Small intestine (tissue), 7 donors: ENCODE results near the gene BAHD1. TPM values are rescaled to one million over a fixed set of nuclear protein-coding genes. Genes with fewer than 3 reads are reported as not detected.
A peak's percentile ranks its signal among the peaks of the same experiment; 100 is the strongest.

ENCODE experiments used
- DNase-seq, 2 donors: peaks; one replicate each; pipeline versions ENCODE4 v3.0.0 to v3.0.0-alpha.2; 2013
- FAIRE-seq: peaks from 2 replicates; lab custom pipeline; 2012; peaks lifted over from hg19 to GRCh38; lab: Jason Lieb, UNC
- H3K27ac ChIP-seq, 3 donors: one replicate each; pipeline ENCODE4 v1.5.1; 2013; ENCODE audit warnings: low read length in 2 of 3, mild to moderate bottlenecking in 2 of 3, control low read depth in 1 of 3, inconsistent platforms in 1 of 3, low read depth in 1 of 3, moderate library complexity in 1 of 3
- H3K27me3 ChIP-seq, 3 donors: one replicate each; pipeline ENCODE4 v1.6.1; 2013; ENCODE audit warnings: low read length in 3 of 3, inconsistent platforms in 1 of 3; ENCODE audit not compliant: control insufficient read depth in 3 of 3, insufficient read depth in 3 of 3
- H3K36me3 ChIP-seq, 3 donors: one replicate each; pipeline ENCODE4 v1.6.1; 2013; ENCODE audit warnings: low read length in 3 of 3, inconsistent platforms in 1 of 3, low read depth in 1 of 3, mild to moderate bottlenecking in 1 of 3, moderate library complexity in 1 of 3; ENCODE audit not compliant: control insufficient read depth in 3 of 3, insufficient read depth in 2 of 3
- H3K4me1 ChIP-seq, 3 donors: one replicate each; pipeline ENCODE4 v1.6.1; 2013; ENCODE audit warnings: low read length in 2 of 3, inconsistent platforms in 1 of 3, low read depth in 1 of 3, mild to moderate bottlenecking in 1 of 3, moderate library complexity in 1 of 3; ENCODE audit not compliant: control insufficient read depth in 3 of 3, insufficient read depth in 2 of 3
- H3K4me3 ChIP-seq, 3 donors: one replicate each; pipeline ENCODE4 v1.5.1; 2013; ENCODE audit warnings: low read length in 3 of 3, control low read depth in 1 of 3, inconsistent platforms in 1 of 3, low read depth in 1 of 3, mild to moderate bottlenecking in 1 of 3, moderate library complexity in 1 of 3
- H3K9me3 ChIP-seq, 2 donors: one replicate each; pipeline ENCODE4 v1.6.1; 2013; ENCODE audit warnings: low read depth in 1 of 2, low read length in 1 of 2; ENCODE audit not compliant: control insufficient read depth in 2 of 2, insufficient read depth in 1 of 2
- WGBS, 3 donors: extraction: QIAGEN DNeasy Blood & Tissue Kit; methylation state at CpG; one replicate each; pipeline ENCODE4 v1.1.7; 2013; 5-methylcytosine and 5-hydroxymethylcytosine counted together
- polyA plus RNA-seq, 4 donors: library from polyadenylated mRNA; stranded (reverse) in 3 of 4; unstranded in 1 of 4; fragments of 200-250 nt in 3 of 4; fragments of 120-200 nt in 1 of 4; gene quantifications; one replicate each; pipeline versions ENCODE4 v1.2.1 to v1.2.3, GENCODE V29; 2013
- donor health status: healthy with polysubstance abuse.
- donor health status: control.
- donor health status: control.
- donor health status: Bipolar disorder and iron deficiency.
- donor health status: healthy.

The BAHD1 gene
- polyA plus RNA-seq, 4 donors = 10.7 to 32.5 (median 12.5) TPM

DNA sequence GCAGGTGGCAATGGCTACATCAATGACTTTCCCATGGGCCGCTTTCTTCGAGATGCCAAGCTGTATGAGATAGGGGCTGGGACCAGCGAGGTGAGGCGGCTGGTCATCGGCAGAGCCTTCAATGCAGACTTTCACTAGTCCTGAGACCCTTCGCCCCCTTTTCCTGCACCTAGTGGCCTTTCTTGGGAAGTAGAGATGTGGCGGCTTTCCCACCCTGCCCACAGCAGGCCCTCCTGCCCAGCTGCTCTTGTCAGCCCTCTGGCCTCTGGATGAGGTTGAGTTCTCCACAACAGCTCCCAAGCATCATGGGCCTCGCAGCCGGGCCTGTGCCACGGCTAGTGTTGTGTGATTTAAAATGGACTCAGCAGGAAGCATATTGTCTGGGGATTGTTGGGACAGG, 22.6 kb upstream of the BAHD1 start:
- Histone ChIP-seq H3K4me3 (no peak overlapping the region), H3K27me3 (peaks cover 0 to 4% (median 0%) of the 10 kb centered on the region in 3 donors), H3K27ac (no peak overlapping the region), H3K9me3 (no peaks in the 10 kb centered on the region), H3K36me3 (peaks cover 2 to 49% (median 4%) of the 10 kb centered on the region in 3 donors), H3K4me1 (peaks cover 0 to 4% (median 0%) of the 10 kb centered on the region in 3 donors)
- WGBS, 3 donors = 93 to 95% (median 94%) methylated on average over 10 of the region's 10 CpGs
- no peak for DNase-seq
- FAIRE-seq = no peak

DNA sequence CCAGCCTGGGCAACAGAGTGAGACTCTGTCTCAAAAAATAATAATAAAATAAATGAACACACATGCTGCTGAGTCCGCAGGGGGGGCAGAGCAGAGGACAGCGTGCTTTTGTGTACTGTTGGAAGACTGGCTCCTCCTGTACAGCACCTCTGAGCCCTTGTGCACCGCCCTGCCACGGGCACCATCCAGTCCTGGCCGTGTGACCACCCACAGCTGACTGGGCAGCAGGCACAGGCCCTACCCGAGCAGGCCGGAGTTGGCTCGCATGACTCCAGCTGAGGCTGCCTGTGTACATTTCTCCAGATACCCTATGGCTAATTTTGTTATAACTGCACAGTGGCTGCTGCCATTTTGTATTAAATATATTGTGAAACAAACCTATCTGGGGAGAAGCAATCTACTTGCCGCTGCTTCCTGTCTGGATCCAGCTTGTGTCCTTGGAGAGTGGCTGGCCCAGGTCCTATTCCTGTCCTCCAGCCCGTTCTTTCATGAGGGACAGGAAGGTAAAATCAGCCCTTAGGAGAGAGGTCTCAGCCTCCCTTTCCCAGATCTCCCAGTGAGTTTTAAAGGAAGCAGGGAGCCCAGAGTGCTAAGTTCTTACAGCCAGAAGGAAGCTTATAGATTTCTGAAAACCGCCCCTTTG, 20.6 kb upstream of the BAHD1 start:
- Histone ChIP-seq H3K4me3 (no peak overlapping the region), H3K36me3 (peaks cover 0 to 29% (median 2%) of the 10 kb centered on the region in 3 donors), H3K4me1 (peaks cover 0 to 4% (median 0%) of the 10 kb centered on the region in 3 donors), H3K27me3 (peaks cover 0 to 4% (median 0%) of the 10 kb centered on the region in 3 donors), H3K9me3 (no peaks in the 10 kb centered on the region), H3K27ac (peak overlapping the region in 1 of 3 donors; percentile 66)
- 49 to 77% (median 55%) methylated on average over 11 of the region's 11 CpGs for WGBS, 3 donors
- peak in 1 of 2 donors; percentile 30 for DNase-seq
- FAIRE-seq = no peak

DNA sequence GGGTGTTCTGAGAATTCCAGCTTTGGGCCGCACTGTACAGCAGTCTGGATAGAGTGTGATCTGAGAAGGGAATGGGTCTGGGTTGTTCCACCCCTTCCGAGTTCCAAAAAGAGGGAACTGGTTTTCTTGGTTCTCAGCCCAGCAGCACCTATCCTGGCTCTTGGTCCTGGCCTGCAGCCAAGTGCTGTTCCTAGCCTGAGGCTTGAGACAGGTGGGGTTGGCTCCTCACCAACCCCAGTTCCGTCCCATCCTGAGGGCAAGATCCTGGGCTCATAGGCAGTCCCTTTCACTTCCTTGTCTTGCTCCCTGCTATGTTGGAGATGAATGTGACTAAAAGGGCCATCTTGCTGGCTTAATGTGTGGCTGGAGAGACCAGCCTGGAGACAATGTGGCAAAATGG, 20.0 kb upstream of the BAHD1 start:
- 8 to 53% (median 33%) methylated on average over 3 of the region's 3 CpGs for WGBS, 3 donors
- peaks cover 0 to 28% (median 0%) of the 10 kb centered on the region in 3 donors for H3K36me3 ChIP-seq
- H3K9me3 ChIP-seq = no peaks in the 10 kb centered on the region
- peaks cover 0 to 4% (median 0%) of the 10 kb centered on the region in 3 donors for H3K4me1 ChIP-seq
- no peak overlapping the region for H3K4me3 ChIP-seq
- FAIRE-seq (no peak), DNase-seq (peak in 1 of 2 donors; percentile 90)
- H3K27ac ChIP-seq = peak overlapping the region in 1 of 3 donors; percentile 66
- H3K27me3 ChIP-seq = peaks cover 0 to 4% (median 0%) of the 10 kb centered on the region in 3 donors

DNA sequence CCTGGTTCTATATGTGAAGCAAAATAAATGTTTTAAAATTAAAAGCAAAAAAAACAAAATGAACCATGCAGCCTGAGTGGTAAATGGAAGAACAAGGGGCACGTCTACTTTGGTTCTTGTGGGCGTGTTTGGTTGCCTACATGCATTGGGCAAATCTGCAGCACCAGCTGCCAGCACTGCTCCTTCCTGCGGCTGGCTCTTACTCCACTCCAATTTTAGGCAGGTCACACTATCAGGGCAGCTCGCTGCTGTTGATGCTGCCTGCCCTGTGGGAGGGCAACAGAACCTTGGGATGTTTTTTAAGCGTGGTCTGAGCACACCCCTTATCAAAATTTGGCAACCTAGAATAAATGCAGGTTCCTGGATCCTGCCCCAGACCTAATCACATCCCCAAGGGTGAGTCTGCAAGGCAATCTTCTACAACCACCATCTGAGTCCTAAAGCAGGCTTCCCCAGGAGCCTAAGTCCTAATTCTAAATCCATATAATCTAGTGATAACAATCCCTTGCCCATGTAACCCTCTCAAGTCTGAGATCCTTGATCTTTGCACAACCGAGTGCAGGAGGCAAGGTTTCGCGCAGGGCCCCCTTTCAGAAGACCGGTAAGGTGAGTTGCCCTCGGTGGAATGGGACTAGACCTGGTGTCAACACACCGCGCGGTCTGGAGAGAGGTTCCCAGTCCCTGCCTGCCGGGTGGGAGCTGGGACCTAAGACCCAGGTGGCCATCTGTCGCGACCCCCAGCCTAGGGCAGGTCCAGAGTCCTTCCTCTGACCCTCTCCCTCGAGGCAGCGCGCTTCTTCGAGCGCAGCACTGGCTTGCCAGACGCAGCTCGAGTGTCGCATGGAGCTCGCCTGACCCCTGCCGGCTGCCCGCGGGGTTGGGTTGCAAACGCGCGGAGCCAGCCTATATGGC, 19.3 kb upstream of the BAHD1 start:
- 5 to 12% (median 9%) methylated on average over 31 of the region's 31 CpGs for WGBS, 3 donors
- peaks cover 0 to 4% (median 0%) of the 10 kb centered on the region in 3 donors for H3K4me1 ChIP-seq
- peaks cover 0 to 21% (median 0%) of the 10 kb centered on the region in 3 donors for H3K36me3 ChIP-seq
- H3K27ac ChIP-seq = peak overlapping the region in 1 of 3 donors; percentile 66
- FAIRE-seq (no peak), DNase-seq (peak; percentile 73 to 87)
- no peak overlapping the region for H3K4me3 ChIP-seq
- no peaks in the 10 kb centered on the region for H3K9me3 ChIP-seq
- H3K27me3 ChIP-seq = peaks cover 0 to 4% (median 0%) of the 10 kb centered on the region in 3 donors

DNA sequence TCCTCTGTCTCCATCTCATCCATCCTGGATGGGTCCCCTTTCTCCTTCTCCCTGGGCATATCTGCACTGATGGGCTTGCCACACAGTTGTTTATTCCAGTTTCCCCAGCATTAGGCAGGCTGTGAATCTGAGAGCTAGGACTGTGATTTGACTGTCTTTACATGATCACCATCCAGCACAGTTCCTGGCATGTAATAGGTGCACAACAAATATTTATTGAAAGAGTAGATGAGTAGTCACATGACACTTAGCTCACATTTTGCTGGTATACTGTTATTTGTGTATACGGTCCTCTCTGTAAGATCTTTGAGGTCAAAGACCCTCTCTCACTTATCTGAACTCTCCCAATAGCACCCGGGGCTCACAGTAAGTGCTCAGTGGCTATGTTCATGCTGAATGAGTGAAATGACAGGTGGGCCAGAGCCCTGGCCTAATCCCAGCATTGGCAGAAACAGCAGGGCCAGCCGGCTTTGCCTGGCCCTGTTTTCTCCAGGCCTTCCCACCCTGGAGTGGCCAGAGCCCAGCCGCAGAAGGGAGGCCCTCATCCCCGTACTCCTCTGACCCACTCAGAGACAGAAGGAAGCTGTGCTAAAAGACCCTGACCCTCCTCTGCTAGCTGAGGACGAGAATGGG, 16.2 kb upstream of the BAHD1 start:
- Histone ChIP-seq H3K27me3 (peaks cover 0 to 4% (median 0%) of the 10 kb centered on the region in 3 donors), H3K27ac (no peak overlapping the region), H3K9me3 (no peaks in the 10 kb centered on the region), H3K4me1 (peaks cover 0 to 4% (median 0%) of the 10 kb centered on the region in 3 donors), H3K4me3 (no peak overlapping the region), H3K36me3 (peaks cover 0 to 10% (median 0%) of the 10 kb centered on the region in 3 donors)
- DNase-seq = no peak
- 85 to 89% (median 88%) methylated on average over 6 of the region's 6 CpGs for WGBS, 3 donors
- no peak for FAIRE-seq

DNA sequence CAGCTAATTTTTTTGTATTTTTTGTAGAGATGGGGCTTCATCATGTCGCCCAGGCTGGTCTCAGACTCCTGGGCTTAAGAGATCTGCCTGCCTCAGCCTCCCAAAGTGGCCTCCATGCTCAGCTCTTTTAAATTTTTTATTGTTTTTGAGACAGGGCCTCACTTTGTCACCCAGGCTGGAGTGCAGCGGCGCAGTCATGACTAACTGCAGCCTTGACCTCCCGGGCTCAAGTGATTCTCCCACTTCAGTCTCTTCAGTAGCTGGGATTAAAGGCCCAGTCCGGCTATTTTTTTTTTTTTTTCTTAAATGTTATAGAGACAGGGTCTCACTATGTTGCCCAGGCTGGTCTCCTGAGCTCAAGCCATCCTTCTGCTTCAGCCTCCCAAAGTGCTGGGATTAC, 15.1 kb upstream of the BAHD1 start:
- no peak overlapping the region for H3K4me3 ChIP-seq
- peaks cover 0 to 4% (median 0%) of the 10 kb centered on the region in 3 donors for H3K27me3 ChIP-seq
- no peak overlapping the region for H3K27ac ChIP-seq
- FAIRE-seq = no peak
- peaks cover 0 to 4% (median 0%) of the 10 kb centered on the region in 3 donors for H3K36me3 ChIP-seq
- H3K9me3 ChIP-seq = no peaks in the 10 kb centered on the region
- peaks cover 0 to 6% (median 0%) of the 10 kb centered on the region in 3 donors for H3K4me1 ChIP-seq
- no peak for DNase-seq
- WGBS, 3 donors = 93 to 97% (median 96%) methylated on average over 5 of the region's 5 CpGs

DNA sequence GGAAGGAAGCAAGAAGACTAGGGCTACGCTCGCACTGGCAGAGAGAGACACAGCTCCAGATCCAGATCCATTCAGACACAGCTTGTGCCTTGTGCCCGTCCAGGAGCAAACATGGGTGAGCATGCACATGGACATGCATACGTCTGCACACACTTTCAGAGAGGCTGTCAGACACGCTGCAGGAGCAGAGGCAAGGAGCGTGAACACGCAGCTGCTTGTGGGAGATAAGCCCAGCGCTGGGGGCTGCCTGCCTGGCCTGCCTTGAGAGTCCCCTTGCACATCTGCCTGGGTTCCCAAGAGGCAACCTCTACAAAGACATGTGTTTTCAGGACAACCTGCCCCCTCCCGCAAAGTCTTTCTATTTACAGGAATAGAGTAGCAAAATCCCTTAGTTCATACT, 13.6 kb upstream of the BAHD1 start:
- H3K27ac ChIP-seq = no peak overlapping the region
- 91 to 96% (median 94%) methylated on average over 9 of the region's 9 CpGs for WGBS, 3 donors
- FAIRE-seq = no peak
- peaks cover 0 to 4% (median 0%) of the 10 kb centered on the region in 3 donors for H3K4me1 ChIP-seq
- no peaks in the 10 kb centered on the region for H3K27me3 ChIP-seq
- DNase-seq = no peak
- no peaks in the 10 kb centered on the region for H3K9me3 ChIP-seq
- H3K36me3 ChIP-seq = peaks cover 0 to 4% (median 0%) of the 10 kb centered on the region in 3 donors
- no peak overlapping the region for H3K4me3 ChIP-seq

DNA sequence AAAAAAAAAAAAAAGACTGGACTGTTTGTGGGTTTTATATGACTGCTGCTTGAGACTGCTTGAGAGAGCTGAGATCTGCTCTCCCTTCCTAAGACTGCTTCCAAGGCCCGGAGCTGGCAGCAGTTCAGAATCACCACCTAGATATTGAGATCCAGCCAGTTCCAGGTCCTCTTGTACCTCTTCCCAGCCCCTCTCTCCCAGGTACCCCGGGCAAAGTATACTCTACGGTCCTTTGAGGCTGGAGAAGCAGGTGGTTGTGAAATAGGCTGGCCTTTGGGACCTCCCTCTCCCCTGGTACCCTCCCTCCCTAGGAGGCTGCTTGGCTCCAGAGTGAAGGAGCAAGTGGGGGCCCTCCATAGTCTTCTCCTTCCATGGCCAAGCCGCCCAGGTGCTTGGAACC, 12.6 kb upstream of the BAHD1 start:
- 53 to 83% (median 58%) methylated on average over 4 of the region's 4 CpGs for WGBS, 3 donors
- no peak overlapping the region for H3K27ac ChIP-seq
- H3K4me1 ChIP-seq = peaks cover 0 to 4% (median 0%) of the 10 kb centered on the region in 3 donors
- FAIRE-seq (no peak), DNase-seq (no peak)
- no peaks in the 10 kb centered on the region for H3K9me3 ChIP-seq
- no peak overlapping the region for H3K4me3 ChIP-seq
- H3K27me3 ChIP-seq = no peaks in the 10 kb centered on the region
- peaks cover 0 to 8% (median 0%) of the 10 kb centered on the region in 3 donors for H3K36me3 ChIP-seq
